AG09319 (cell line): ENCODE data around the gene VSIG10L.

Experiments
- DNase-seq: peaks from one replicate; pipeline ENCODE4 v3.0.0-alpha.2; 2010; ENCODE audit warnings: low read depth; ENCODE audit errors: extremely low read depth
- TF ChIP-seq, protein P1 (sequence below): IDR thresholded peaks from 2 replicates; pipeline ENCODE4 v1.5.1; 2011; ENCODE audit warnings: low read depth, mild to moderate bottlenecking, inconsistent platforms, low read length, moderate library complexity

Gene VSIG10L

GRCh38 chr19:51319649-51320279 lies 22.2 kb downstream of the VSIG10L start:
- no peak for DNase-seq
- TF ChIP-seq, protein P1, sequence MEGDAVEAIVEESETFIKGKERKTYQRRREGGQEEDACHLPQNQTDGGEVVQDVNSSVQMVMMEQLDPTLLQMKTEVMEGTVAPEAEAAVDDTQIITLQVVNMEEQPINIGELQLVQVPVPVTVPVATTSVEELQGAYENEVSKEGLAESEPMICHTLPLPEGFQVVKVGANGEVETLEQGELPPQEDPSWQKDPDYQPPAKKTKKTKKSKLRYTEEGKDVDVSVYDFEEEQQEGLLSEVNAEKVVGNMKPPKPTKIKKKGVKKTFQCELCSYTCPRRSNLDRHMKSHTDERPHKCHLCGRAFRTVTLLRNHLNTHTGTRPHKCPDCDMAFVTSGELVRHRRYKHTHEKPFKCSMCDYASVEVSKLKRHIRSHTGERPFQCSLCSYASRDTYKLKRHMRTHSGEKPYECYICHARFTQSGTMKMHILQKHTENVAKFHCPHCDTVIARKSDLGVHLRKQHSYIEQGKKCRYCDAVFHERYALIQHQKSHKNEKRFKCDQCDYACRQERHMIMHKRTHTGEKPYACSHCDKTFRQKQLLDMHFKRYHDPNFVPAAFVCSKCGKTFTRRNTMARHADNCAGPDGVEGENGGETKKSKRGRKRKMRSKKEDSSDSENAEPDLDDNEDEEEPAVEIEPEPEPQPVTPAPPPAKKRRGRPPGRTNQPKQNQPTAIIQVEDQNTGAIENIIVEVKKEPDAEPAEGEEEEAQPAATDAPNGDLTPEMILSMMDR = no peak

DNA sequence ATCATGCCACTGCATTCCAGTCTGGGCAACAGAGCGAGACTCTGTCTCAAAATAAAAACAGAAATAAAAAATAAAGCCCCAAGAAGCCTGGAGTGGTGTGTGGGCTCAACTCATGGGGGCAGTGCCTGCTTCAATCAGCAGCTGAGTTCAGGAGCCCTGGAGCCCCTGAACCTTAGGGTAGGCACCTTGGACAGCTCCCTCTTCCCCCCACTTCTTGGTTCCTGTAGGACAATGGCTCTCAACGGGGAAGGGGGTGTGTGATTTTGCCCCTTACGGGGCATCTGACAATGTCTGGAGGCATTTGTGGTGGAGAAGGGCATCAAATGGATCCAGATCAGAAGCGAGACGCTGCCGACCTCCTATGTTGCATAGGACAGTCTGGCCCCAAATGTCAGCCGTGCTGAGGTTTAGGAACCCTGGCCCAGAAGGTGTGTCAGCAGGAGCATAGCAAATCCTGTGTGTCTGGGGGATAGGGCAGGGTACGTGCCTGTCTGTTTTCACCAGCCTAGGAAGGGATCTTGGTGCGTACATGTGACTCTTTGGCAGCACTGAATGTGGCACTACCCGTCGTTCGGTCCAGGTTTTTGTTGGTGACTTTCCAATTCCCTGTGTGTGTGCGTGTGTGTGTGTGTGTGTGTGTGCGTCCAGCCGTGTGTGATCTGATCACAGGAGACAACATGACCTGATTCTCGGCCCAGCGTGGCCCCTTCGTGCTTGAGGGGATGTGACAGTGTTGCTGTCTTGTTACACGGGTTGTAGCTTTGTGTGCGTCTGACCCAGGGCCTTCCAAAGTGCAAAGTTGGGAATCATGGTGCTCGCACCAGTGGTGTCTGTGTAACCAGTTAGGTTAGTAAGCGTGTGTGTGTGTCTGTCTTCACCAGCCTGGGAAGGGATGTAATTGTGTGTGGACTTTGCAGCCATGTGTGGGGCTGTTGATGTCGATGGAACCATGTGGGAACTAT lies 23.0 kb downstream of the VSIG10L start:
- DNase-seq = no peak
- TF ChIP-seq, protein P1 = no peak

DNA sequence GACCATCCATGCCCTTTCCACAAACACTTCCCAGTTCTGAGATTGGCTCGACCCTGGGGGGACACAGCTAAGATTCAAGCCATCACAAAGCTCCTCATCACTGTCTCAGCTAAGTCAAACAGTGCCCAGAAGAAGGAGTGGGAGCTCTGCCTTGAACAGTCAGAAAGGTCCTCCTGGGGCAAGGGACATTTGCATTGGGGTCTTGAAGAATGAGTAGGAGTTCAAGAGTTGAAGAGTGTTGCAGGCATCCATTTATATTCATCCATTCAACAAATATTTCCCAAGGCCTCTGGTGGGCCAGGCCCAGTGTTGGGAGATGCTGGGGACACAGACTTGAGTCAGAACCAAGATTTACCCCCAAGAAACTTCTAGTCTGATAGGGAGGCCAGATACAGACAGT lies 24.0 kb downstream of the VSIG10L start:
- DNase-seq = no peak
- TF ChIP-seq, protein P1 = no peak

GRCh38 chr19:51317376-51317775 lies 24.6 kb downstream of the VSIG10L start:
- no peak for DNase-seq
- TF ChIP-seq, protein P1 = no peak

DNA sequence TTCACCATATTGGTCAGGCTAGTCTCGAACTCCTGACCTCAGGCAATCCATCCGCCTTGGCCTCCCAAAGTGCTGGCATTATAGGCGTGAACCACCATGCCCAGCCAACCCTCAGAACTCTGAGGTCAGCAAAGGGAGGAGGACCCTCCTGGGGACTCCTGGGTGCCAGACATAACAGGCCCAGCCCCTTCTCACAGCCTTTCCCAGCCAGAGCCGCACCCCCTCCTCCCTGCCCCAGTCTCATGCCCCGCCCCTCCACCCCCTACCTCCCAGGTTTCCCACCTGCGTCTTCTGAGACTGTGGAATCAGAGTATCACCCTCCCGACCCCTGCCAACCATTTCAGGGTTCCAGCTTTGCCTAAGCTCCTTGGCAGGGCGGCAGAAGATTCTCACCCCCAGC lies 25.3 kb downstream of the VSIG10L start:
- DNase-seq = no peak

GRCh38 chr19:51311351-51312257 lies 30.3 kb downstream of the VSIG10L start, which contains the start of gene IGLON5:
Gene IGLON5 (plus strand): TSS chr19:51311644. CDS start chr19:51311848, 204 bp downstream.
- TF ChIP-seq, protein P1 = no peak
- DNase-seq = no peak

More for the DNA sequence above, 25.3 kb downstream of the VSIG10L start:
- TF ChIP-seq, protein P1 = no peak
